BE2C (cell line): ENCODE measurements around the gene DENND1A.

Experiments
- DNase-seq: peaks from one replicate; pipeline ENCODE4 v3.0.0-alpha.2; 2020
- H3K27me3 ChIP-seq: fragments of 250-450 bp; sonication (Bioruptor Pico); 2 replicates; pipeline ENCODE4 v1.5.1; 2020; ENCODE audit warnings: mild to moderate bottlenecking
- H3K36me3 ChIP-seq: fragments of 250-450 bp; sonication (Bioruptor Pico); 2 replicates; pipeline ENCODE4 v1.5.1; 2020; ENCODE audit warnings: mild to moderate bottlenecking
- H3K4me1 ChIP-seq: fragments of 250-450 bp; sonication (Bioruptor Pico); 2 replicates; pipeline ENCODE4 v1.5.1; 2020
- H3K4me3 ChIP-seq: 2 replicates; pipeline ENCODE4 v1.5.1; 2011; ENCODE audit warnings: low read depth, low read length
- H3K9me3 ChIP-seq: fragments of 250-450 bp; sonication (Bioruptor Pico); 2 replicates; pipeline ENCODE4 v1.5.1; 2020
- TF ChIP-seq, protein P1 (sequence below): IDR thresholded peaks from 2 replicates; pipeline ENCODE4 v1.5.1; 2012; ENCODE audit warnings: mild to moderate bottlenecking, low read depth, low read length

The DENND1A gene

DNA sequence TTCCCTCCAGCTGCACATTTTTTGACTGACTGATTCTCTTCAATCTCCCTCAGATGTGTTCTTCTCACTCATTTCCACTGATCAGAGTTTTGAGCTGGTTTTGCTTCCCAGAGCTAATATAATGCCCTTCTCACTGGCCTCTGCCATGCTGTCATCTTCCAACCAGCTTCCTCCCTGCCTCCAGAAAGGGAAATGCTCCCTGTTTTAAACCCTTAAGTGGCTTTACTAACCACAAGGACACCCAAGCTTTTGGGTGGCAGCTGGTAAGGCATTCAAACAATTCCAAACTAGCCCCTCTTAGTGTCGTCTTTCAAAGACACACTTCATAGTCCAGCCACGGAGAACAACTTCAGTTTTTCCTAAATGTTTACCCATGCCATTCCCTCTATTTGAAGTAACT, 401.4 kb downstream of the DENND1A start:
- Histone ChIP-seq H3K9me3 (no peaks in the 10 kb centered on the region; the same call in 1 of the 2 replicates), H3K36me3 (no peaks in the 10 kb centered on the region), H3K4me3 (no peak overlapping the region), H3K27me3 (no peaks in the 10 kb centered on the region), H3K4me1 (no peaks in the 10 kb centered on the region)
- TF ChIP-seq, protein P1, sequence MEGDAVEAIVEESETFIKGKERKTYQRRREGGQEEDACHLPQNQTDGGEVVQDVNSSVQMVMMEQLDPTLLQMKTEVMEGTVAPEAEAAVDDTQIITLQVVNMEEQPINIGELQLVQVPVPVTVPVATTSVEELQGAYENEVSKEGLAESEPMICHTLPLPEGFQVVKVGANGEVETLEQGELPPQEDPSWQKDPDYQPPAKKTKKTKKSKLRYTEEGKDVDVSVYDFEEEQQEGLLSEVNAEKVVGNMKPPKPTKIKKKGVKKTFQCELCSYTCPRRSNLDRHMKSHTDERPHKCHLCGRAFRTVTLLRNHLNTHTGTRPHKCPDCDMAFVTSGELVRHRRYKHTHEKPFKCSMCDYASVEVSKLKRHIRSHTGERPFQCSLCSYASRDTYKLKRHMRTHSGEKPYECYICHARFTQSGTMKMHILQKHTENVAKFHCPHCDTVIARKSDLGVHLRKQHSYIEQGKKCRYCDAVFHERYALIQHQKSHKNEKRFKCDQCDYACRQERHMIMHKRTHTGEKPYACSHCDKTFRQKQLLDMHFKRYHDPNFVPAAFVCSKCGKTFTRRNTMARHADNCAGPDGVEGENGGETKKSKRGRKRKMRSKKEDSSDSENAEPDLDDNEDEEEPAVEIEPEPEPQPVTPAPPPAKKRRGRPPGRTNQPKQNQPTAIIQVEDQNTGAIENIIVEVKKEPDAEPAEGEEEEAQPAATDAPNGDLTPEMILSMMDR = no peak
- DNase-seq = no peak

DNA sequence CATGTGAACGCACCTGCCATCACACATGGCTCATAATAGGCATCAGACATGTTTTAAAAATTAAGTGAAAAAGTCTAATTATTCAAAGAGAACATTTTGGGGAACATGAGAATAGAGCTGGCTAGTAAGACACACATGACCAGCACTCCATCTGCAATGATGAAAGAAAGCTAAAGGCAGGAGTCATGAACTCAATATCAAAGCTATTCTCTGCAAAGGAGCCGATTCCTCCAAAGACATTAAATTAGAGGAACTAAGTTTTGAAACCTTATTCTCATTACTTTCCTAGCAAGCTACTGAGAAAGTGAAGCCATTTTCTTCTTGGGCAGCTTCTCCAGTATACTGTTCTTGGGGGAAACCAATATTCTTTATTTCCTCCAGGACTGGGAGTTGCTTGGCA, 401.9 kb downstream of the DENND1A start:
- Histone ChIP-seq H3K4me3 (no peak overlapping the region), H3K9me3 (no peaks in the 10 kb centered on the region; the same call in 1 of the 2 replicates), H3K27me3 (no peaks in the 10 kb centered on the region), H3K4me1 (no peaks in the 10 kb centered on the region), H3K36me3 (no peaks in the 10 kb centered on the region)
- no peak for DNase-seq
- TF ChIP-seq, protein P1 = no peak

DNA sequence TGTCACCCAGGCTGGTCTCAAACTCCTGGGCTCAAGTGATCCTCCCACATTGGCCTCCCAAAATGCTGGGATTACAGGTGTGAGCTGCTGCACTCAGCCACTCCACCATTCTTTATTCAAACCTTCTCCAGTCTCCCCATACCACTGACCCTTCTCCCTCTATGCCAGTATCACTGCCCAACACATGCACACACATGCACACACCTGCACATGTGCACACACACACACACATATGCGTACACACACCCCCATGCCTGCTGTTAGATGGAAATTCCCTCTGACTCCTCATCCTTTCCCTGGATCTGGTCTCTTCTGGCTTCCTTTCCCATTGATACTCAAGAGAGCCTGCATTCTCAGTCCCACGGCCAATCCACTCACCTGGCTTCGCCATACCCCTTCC, 404.0 kb downstream of the DENND1A start:
- no peak overlapping the region for H3K4me3 ChIP-seq
- no peaks in the 10 kb centered on the region for H3K4me1 ChIP-seq
- TF ChIP-seq, protein P1 = no peak
- no peaks in the 10 kb centered on the region for H3K36me3 ChIP-seq
- no peaks in the 10 kb centered on the region for H3K27me3 ChIP-seq
- no peaks in the 10 kb centered on the region; the same call in 1 of the 2 replicates for H3K9me3 ChIP-seq
- no peak for DNase-seq

DNA sequence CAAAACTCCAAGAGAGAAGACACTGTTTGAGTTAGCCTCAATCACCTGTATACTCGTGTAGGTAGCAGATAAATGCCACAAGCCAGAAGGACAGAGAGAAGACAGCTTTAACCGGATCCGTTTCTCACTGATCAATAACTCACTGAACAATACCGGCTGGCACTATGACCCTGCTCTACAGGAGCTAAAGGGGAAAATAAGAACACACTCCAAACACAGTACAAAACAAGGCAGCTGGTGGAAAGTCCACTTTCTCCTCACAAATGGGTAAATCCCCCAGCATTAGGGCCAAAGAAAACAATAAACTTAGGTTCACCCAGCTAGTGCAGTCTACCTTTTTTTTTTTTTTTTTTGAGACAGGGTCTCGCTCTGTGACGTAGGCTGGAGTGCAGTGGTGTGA, 404.5 kb downstream of the DENND1A start:
- H3K9me3 ChIP-seq = no peaks in the 10 kb centered on the region; the same call in 1 of the 2 replicates
- TF ChIP-seq, protein P1 = no peak
- no peaks in the 10 kb centered on the region for H3K36me3 ChIP-seq
- H3K4me3 ChIP-seq = no peak overlapping the region
- DNase-seq = no peak
- H3K4me1 ChIP-seq = no peaks in the 10 kb centered on the region
- no peaks in the 10 kb centered on the region for H3K27me3 ChIP-seq

DNA sequence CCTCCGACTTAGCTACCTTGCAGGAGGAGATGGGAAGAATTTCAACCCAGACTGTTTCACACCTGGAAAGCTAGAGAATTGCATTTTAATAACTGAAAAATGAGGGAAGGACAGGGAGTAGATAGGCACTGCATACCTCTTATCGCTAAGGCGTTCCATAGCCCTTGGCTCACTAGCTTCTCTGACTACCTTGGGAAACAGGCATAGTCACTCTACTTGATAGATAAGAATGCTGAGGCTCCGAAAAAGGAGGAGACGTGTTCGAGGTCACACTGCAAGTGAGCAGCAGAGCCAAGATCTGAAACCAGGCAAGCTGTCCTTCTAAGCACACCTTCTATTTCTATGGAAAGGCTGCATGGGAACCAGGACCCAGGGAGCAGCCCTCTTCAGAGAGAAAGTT, 405.1 kb downstream of the DENND1A start:
- no peaks in the 10 kb centered on the region for H3K4me1 ChIP-seq
- no peaks in the 10 kb centered on the region; the same call in 1 of the 2 replicates for H3K9me3 ChIP-seq
- no peak for DNase-seq
- no peak overlapping the region for H3K4me3 ChIP-seq
- TF ChIP-seq, protein P1 = no peak
- H3K27me3 ChIP-seq = no peaks in the 10 kb centered on the region
- H3K36me3 ChIP-seq = no peaks in the 10 kb centered on the region

DNA sequence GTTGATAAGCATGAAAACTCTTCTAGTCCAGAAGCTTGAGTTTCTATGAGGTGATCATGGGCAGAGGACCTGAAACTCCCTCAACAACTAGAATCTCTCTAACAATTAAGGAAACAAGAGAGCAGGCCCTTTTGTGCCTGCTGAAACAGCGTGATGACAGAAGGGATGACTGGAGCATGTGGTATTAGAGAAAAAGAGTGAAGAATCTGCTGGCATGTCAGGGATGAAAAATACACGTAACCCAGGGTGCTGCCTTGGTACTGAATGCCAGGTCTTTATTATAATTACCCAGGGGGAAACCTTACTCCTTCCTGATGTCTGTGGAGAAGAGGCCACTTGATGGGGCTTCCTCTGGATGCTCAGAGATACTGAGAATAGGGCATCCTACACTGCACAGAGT, 406.1 kb downstream of the DENND1A start:
- Histone ChIP-seq H3K36me3 (no peaks in the 10 kb centered on the region), H3K4me1 (no peaks in the 10 kb centered on the region), H3K9me3 (no peaks in the 10 kb centered on the region; the same call in 1 of the 2 replicates), H3K4me3 (no peak overlapping the region), H3K27me3 (no peaks in the 10 kb centered on the region)
- DNase-seq = no peak
- TF ChIP-seq, protein P1 = no peak
